Cerebellar cortex (tissue), 1 donor: Measurements from ENCODE around the gene SERPINB5.
A peak's percentile ranks its signal among the peaks of the same experiment; 100 is the strongest.

Experiments used
- DNase-seq: peaks from one replicate; pipeline ENCODE4 v3.0.0-alpha.2; 2015; ENCODE audit warnings: low spot score

The SERPINB5 gene

GRCh38 chr18:63470751-63471150 lies 6.0 kb upstream of the SERPINB5 start:
- no peak for DNase-seq

GRCh38 chr18:63472380-63472779 lies 4.4 kb upstream of the SERPINB5 start:
- DNase-seq, result no peak

GRCh38 chr18:63477200-63477599 lies 442 bp downstream of the SERPINB5 start:
- no peak for DNase-seq

GRCh38 chr18:63477968-63478367 lies 1.2 kb downstream of the SERPINB5 start:
- no peak for DNase-seq

- DNase-seq, result no peak
Observed at GRCh38 chr18:63479826-63480225, 3.1 kb downstream of the SERPINB5 start.

- DNase-seq, result no peak
Observed at GRCh38 chr18:63480476-63480875, 3.7 kb downstream of the SERPINB5 start.

GRCh38 chr18:63480915-63481314 lies 4.2 kb downstream of the SERPINB5 start:
- no peak for DNase-seq

GRCh38 chr18:63487676-63488075 lies 10.9 kb downstream of the SERPINB5 start:
- DNase-seq, result no peak

- no peak for DNase-seq
Observed at GRCh38 chr18:63488160-63488559, 11.4 kb downstream of the SERPINB5 start.

GRCh38 chr18:63492851-63493250 lies 16.1 kb downstream of the SERPINB5 start:
- no peak for DNase-seq

GRCh38 chr18:63495675-63496074 lies 18.9 kb downstream of the SERPINB5 start:
- no peak for DNase-seq

GRCh38 chr18:63505566-63506335 lies 29.0 kb downstream of the SERPINB5 start:
- DNase-seq, result peak; percentile 6

- no peak for DNase-seq
Observed at GRCh38 chr18:63506336-63506646, 29.5 kb downstream of the SERPINB5 start.

- DNase-seq, result no peak
Observed at GRCh38 chr18:63508596-63508995, 31.8 kb downstream of the SERPINB5 start.

- peak; percentile 50 for DNase-seq
Observed at GRCh38 chr18:63511285-63511684, 34.5 kb downstream of the SERPINB5 start.

- DNase-seq, result no peak
Observed at GRCh38 chr18:63514326-63514725, 37.6 kb downstream of the SERPINB5 start.

- DNase-seq, result no peak
Observed at GRCh38 chr18:63514888-63515678, 38.3 kb downstream of the SERPINB5 start.

GRCh38 chr18:63515801-63516200 lies 39.0 kb downstream of the SERPINB5 start:
- no peak for DNase-seq

- peak; percentile 82 for DNase-seq
Observed at GRCh38 chr18:63518178-63519012, 41.6 kb downstream of the SERPINB5 start.

- DNase-seq, result no peak
Observed at GRCh38 chr18:63520053-63520685, 43.4 kb downstream of the SERPINB5 start.

GRCh38 chr18:63523660-63524059 lies 46.9 kb downstream of the SERPINB5 start:
- DNase-seq, result no peak

- DNase-seq, result no peak
Observed at GRCh38 chr18:63527251-63527650, 50.5 kb downstream of the SERPINB5 start.
